Nucleus accumbens (tissue), 56 donors: ENCODE results near the gene CEP164.
A peak's percentile ranks its signal among the peaks of the same experiment; 100 is the strongest.

Experiments used
- DNase-seq, 56 donors: peaks; one replicate each; lab custom pipeline; 2025; lab: John Stamatoyannopoulos, UW

Gene CEP164

GRCh38 chr11:117327567-117328374, at the start of gene CEP164:
CEP164 (plus strand) TSS chr11:117327854; CDS start chr11:117338587, 10,733 bp downstream.
- peak; percentile 75 to 98 (median 93) for DNase-seq

DNA sequence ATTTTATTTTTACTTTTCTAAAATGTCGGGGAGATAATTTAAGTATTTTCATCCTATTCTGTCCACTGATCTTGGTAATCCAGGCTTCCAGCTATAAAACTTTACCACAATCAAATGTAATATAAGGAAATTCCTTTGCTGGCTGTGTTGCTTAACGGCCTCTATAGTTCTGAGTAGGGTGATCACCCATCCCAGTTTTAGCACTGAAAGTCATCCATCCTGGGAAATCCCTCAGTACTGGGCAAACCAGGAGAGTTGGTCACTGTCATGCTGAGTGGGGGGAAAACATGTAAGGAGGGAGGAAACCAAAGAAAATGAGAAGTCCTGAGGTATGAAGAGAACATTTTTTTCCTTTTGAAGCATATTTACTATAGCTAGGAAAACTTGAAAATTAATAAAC, 49.3 kb upstream of the CEP164 start:
- DNase-seq, result no peak

- DNase-seq, result no peak
Observed at GRCh38 chr11:117279711-117280376, 47.8 kb upstream of the CEP164 start.

DNA sequence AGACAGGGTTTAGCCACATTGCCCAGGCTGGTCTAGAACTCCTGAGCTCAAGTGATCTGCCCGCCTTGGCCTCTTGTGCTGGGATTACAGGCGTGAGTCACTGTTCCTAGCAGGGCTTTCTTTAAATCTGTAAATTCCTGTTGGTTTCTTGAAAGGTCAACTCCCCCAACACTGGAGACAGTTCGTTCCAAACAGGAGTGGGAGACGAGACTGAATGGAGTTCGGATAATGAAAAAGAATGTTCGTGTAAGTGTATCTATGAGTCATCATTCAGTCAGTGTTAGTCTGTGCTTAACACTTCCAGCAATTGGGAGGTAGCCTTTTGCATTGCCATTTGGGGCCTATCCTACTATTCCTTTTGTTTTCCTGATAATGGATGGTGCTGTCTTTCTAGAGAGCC, 46.5 kb upstream of the CEP164 start:
- peak in 11 of 56 donors; percentile 13 to 48 (median 31) for DNase-seq

DNA sequence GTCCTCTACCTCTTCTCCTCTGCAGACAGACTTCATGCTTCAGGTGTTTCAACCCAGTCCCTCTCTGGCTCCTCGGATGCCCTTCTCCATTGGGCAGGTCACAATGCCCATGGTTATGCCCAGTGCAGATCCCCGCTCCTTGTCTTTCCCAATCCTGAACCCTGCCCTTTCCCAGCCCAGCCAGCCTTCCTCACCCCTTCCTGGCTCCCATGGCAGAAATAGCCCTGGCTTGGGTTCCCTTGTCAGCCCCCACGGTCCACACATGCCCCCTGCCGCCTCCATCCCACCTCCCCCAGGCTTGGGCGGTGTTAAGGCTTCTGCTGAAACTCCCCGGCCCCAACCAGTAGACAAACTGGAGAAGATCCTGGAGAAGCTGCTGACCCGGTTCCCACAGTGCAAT, 45.8 kb upstream of the CEP164 start:
- DNase-seq, result no peak

- DNase-seq, result no peak
Observed at GRCh38 chr11:117282956-117283355, 44.7 kb upstream of the CEP164 start.

- DNase-seq, result no peak
Observed at GRCh38 chr11:117284053-117284452, 43.6 kb upstream of the CEP164 start.

GRCh38 chr11:117286588-117286987, 41.1 kb upstream of the CEP164 start:
- DNase-seq, result no peak

- no peak for DNase-seq
Observed at GRCh38 chr11:117287668-117288067, 40.0 kb upstream of the CEP164 start.

DNA sequence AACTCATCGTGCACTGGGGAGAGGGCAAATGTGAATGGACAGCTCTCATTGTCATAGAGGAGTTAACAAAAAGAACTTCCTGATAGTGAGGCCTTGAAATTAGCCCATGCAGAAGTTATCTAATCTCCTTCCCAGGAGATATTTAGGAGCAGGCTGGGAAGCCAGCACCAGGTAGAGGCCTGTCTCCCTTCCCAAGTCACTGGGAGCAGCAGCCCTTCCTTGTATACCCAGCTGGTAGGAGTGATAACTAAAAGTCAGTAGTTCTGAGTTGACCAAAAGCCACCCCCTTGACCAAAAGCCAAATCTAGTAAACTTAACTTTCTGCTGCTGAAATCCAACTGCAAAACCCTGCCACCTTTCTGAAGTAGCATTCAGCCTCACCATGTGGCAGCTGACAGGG, 37.9 kb upstream of the CEP164 start:
- no peak for DNase-seq

DNA sequence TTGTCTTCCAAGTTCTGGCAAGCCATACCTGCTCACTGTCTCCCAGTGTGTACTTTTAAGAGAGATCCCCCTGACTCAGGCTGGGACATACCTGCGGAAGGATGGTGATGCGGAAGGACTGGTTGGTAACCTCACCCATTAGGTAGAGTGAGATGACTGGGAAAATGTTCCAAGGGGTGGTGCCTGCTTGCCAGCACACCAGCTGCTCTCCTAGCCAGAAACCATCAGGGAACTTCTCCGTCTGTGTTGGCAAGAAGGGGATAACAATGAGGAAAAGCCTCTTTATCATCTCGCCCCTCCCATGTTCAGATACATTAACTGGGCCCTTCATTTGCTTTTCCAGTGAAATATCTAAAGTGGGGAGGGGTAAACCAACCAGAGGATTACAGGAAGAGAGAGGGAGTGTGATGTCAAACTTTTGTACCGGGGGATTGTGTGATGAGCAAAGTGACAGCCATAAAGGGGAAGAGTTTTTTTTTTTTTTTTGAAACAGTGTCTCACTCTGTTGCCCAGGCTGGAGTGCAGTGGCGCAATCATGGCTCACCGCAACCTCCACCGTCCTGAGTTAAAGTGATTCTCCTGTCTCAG, 36.8 kb upstream of the CEP164 start, which contains the start of gene BACE1-AS:
TSS of gene BACE1-AS (plus strand) at position 538 of the 588 bp plus-strand sequence.
- no peak for DNase-seq

- DNase-seq, result no peak
Observed at GRCh38 chr11:117292616-117293015, 35.0 kb upstream of the CEP164 start.

DNA sequence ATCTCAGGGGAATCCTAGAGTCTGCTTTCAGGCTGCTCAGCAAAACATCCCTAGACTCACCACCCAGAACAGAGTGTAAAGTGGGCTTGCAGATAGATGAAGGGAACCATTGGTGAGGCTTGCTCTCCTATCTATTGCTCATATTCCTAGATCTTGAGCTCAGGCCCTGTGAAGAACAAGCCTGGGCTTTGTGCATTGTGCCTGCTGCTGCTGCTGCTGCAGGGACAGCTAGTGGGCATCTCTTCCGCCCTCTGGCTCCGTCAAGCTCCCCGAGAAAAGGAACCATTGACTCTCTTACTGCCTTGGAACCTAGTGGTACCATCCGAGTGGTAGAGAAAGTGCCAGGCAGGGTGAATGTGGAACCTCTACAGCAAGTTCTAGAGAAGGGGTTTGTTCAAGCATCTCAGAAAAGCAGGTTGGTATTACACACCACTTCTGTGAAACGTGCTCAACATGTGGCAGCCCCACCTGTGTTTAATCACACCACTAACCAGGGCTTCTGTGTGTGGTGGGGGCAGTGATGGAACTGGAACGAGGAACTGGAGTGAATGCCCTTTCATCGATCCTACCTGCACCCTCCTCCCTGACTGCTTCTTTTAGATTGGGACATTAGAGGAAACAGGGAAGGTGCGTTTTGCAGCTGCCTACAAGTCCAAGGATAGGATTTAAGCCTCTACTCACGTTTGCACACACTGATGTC, 32.1 kb upstream of the CEP164 start:
- DNase-seq, result peak in 51 of 56 donors; percentile 15 to 89 (median 67)

DNA sequence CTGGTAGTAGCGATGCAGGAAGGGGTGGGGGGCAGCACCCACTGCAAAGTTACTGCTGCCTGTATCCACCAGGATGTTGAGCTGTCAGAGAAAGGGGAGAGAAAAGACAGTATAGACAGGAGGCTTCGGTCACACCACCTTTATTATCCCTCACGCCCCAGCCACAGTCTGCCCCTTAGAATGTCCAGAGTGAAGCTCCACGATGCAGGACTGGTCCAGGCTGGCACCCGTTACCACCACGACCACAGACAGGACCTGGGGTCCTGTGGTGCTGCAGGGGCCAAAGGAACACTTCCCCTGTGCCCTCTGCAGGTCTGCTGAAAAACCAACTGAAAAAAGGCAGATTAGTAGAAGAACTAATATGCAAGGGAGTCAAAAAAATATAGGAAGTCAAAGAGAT, 30.8 kb upstream of the CEP164 start:
- no peak for DNase-seq

GRCh38 chr11:117298195-117298594, 29.5 kb upstream of the CEP164 start:
- no peak for DNase-seq

DNA sequence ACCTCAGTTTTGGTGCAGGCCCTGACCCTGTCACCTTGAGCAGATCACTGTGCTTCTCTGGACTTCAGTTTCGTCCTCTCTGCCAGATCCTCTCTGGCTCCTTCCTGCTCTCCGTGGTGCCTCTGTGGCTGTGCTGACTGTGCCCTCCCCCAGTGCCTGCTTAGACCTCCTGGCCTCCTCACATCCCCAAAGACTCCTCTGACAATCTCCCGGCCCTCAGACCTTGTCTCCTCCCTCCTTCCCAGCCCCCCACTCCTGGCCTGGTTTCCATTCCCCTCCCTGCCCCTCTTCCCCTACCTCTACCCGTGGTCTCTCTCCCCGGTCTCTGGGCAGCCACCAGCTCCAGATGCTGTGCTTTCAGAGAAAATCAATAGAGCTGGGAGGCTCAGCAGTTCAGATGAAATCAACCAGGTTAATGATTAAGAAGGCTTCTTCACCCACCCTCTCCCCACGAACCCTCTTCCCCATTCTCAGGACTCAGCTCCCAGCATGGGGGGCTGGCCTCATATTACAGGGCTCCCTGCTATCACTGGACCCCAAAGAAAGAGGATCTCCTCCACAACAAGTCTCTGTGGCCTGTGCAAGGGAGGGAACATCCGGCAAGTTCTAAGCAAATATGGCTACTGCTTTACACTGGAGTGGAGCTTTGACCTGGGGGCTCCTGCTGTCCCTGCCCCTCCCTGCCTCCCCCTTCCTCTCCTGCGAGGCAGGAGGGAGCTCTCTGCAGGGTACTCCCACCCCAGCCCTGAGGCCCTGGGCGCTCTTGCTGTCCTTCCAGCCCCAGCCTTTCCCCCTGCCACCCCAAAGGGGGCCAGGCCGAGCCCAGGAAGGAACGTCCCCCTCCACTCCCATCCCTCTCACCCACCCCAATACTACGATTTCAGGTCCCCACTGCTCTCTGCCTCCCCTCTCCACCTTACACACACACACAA, 28.0 kb upstream of the CEP164 start:
- DNase-seq, result peak in 1 of 56 donors; percentile 29

GRCh38 chr11:117300283-117300663, 27.4 kb upstream of the CEP164 start:
- peak in 23 of 56 donors; percentile 10 to 62 (median 31) for DNase-seq

DNA sequence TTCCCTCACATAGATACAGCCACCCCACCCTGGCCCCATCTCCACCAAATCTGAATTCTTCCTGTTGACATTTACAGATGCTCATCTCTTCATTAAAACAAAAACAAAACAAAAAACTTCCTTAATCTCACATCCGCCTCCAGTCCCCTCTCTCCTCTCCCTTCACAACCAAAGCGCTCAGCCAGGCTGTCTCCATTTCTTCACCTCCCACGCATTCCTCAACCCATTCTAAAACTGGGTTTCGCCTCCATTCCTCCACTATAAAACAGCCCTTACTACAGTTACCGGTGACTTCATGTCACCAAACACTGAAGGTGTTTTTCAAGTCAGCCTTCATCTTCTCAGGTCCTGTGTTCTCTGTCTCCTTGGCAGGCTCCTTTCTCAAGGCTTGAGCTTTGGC, 26.9 kb upstream of the CEP164 start:
- DNase-seq, result peak in 8 of 56 donors; percentile 8 to 51 (median 28)

DNA sequence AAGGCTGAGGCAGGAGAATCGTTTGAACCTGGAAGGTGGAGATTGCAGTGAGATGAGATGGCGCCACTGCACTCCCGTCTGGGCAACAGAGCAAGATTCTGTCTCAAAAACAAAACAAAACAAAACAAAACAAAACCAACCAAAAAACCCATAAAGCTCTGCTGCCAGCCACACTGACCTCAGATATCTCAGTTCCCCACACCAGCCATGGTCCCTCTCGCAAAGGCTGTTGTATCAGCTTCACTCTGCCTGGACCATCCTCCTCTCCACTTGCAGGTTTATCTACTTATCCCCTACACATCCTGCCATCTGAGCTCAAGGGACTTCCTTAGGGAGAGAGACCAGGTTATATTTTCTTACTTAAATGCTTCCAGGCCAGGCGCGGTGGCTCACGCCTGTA, 25.4 kb upstream of the CEP164 start:
- no peak for DNase-seq

DNA sequence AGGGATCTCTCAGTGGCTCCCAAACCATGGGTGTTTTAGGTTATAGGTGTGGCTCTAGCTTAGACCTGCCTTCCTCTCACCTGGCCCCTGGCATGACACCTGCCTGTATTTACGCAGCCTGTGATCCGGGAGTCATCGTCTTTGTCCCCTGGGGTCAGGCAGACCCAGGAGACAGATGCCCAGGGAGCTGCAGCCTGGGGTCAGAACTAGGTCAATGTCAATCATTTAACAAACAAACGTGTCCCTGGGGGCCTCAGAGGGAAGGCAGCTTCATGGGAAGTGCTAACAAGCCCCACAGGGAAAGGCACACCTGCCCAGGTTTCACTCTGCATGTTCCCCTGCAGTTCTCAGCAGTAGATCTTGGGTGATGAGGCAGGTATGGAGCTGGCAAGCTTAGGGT, 24.6 kb upstream of the CEP164 start:
- no peak for DNase-seq
